Suprapubic skin (tissue), 3 donors: ENCODE measurements around the gene GPC1.

Source experiments
- POLR2AphosphoS5 ChIP-seq, 3 donors: sonication (generic); formaldehyde crosslinking; IDR thresholded peaks; one replicate each; pipeline ENCODE4 v1.6.1; 2017; ENCODE audit warnings: antibody characterized with exemption in 3 of 3
- TF ChIP-seq, protein P1 (sequence below), 2 donors: fragments of 200-600 bp in 1 of 2; fragments of 450-650 bp in 1 of 2; sonication (generic) in 1 of 2; IDR thresholded peaks; one replicate each; pipeline ENCODE4 v1.5.1; 2016 to 2019; ENCODE audit warnings: antibody characterized with exemption in 2 of 2, mild to moderate bottlenecking in 1 of 2, moderate library complexity in 1 of 2

DNA sequence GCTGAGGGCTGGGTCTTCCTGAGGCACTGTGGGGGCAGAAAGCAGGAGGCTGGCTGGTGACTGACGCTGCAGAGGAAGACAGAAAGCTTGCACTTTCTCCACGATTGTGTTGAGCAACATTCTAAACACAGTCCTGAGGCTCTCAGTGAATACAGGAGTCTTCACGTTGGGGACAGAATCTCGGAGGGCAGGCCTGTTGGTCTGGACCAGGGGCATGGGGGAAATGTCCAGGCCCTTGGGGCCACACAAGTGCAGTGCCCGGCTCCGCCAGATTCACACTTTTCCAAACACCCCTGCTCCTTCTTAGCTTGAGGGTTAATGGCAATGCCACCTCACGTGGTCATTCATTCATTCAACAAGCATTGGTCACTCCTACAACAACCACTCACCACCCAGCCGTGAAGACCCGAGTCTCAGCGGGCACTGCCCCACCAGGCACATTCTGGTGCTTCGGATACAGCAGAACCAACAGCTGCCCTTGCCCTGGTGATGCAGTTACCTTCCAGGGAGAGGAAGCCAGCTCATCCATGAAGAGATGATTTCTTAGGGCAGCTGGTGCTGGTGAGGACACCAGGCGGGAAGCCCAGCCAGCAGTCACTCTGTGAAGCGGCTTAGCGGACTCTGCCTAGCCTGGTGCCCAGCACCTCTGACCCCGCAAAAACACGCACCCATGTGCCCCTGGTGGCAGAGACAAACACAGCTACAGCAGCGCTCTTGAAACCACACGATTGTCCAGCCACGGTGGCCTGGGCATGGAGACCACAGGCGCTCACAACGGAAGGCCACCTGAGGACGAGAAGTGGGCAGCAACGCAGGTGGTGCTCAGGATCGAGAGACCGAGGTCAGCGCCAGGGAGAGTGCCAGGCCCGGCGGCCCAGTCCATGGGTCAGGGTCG, 10.9 kb upstream of the GPC1 start:
- TF ChIP-seq POLR2AphosphoS5 (IDR thresholded peaks at IDR 0.05): no peak
- TF ChIP-seq, protein P1, sequence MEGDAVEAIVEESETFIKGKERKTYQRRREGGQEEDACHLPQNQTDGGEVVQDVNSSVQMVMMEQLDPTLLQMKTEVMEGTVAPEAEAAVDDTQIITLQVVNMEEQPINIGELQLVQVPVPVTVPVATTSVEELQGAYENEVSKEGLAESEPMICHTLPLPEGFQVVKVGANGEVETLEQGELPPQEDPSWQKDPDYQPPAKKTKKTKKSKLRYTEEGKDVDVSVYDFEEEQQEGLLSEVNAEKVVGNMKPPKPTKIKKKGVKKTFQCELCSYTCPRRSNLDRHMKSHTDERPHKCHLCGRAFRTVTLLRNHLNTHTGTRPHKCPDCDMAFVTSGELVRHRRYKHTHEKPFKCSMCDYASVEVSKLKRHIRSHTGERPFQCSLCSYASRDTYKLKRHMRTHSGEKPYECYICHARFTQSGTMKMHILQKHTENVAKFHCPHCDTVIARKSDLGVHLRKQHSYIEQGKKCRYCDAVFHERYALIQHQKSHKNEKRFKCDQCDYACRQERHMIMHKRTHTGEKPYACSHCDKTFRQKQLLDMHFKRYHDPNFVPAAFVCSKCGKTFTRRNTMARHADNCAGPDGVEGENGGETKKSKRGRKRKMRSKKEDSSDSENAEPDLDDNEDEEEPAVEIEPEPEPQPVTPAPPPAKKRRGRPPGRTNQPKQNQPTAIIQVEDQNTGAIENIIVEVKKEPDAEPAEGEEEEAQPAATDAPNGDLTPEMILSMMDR (IDR thresholded peaks at IDR 0.05): no peak
